HCT116 (cell line): ENCODE results near the gene ACOT11. TPM values are rescaled to one million over a fixed set of nuclear protein-coding genes. Genes with fewer than 3 reads are reported as not detected.

Experiments used
- ATAC-seq: fragments of 200-7000 bp; cut with Tn5 transposase; 2 replicates; pipeline ENCODE4 v1.9.1; 2020; ENCODE audit warnings: mild to moderate bottlenecking, moderate library complexity
- BruUV-seq: library from RNA; stranded (reverse); fragments of 400-500 nt; replicated peaks from 2 replicates; lab custom pipeline; 2021; lab: Mats Ljungman, UMichigan
- CTCF ChIA-PET: fragments of 300-600 bp; sonication (Branson Sonifier 250); formaldehyde crosslinking; loops from one replicate; lab custom pipeline; 2021; ENCODE audit warnings: antibody characterized with exemption; lab: Charles Lee
- POLR2A ChIA-PET: fragments of 300-600, 350-600 bp; sonication (Branson Sonifier 250); formaldehyde crosslinking; loops from one replicate; lab custom pipeline; 2021; ENCODE audit warnings: antibody characterized with exemption; lab: Charles Lee
- RAD21 ChIA-PET, 2 experiments: fragments of 300-600 bp; sonication (Branson Sonifier 250); formaldehyde crosslinking; loops; one replicate each; lab custom pipeline; 2023; ENCODE audit warnings: low total read pairs in 2 of 2; ENCODE audit not compliant: uncharacterized antibody in 2 of 2, unreplicated experiment in 2 of 2, low non-redundant PET in 1 of 2; lab: Charles Lee
- DNase-seq: peaks from one replicate; pipeline ENCODE4 v3.0.0-alpha.2; 2010; ENCODE audit warnings: low read depth, low spot score
- H2AFZ ChIP-seq: fragments of 200-600 bp; shearing (Covaris generic), sonication (generic); 2 replicates; pipeline ENCODE4 v1.6.1; 2017; ENCODE audit warnings: low read depth, mixed run types, mixed read lengths, antibody characterized with exemption, low read length; ENCODE audit not compliant: poor library complexity, severe bottlenecking
- H3K27ac ChIP-seq: 2 replicates; pipeline ENCODE4 v1.5.1; 2012; ENCODE audit warnings: low read depth, low read length
- H3K27me3 ChIP-seq: fragments of 200-600 bp; sonication (generic); 2 replicates; pipeline ENCODE4 v1.6.1; 2016; ENCODE audit warnings: mixed run types, low read length, mixed read lengths; ENCODE audit not compliant: insufficient read depth
- H3K36me3 ChIP-seq, 2 experiments: fragments of 200-500 bp in 1 of 2; fragments of 200-600 bp in 1 of 2; sonication (Bioruptor generic) in 1 of 2; sonication (generic) in 1 of 2; 2 replicates each; pipeline versions ENCODE4 v1.5.1 to v1.6.1; 2014 to 2016; ENCODE audit warnings: low read length in 2 of 2, inconsistent platforms in 1 of 2, mixed read lengths in 1 of 2, mixed run types in 1 of 2; ENCODE audit not compliant: insufficient read depth in 2 of 2, control insufficient read depth in 1 of 2
- H3K4me1 ChIP-seq, 2 experiments: fragments of 200-600 bp in 1 of 2; sonication (generic) in 1 of 2; 2 replicates each; pipeline versions ENCODE4 v1.5.1 to v1.6.1; 2012 to 2017; ENCODE audit warnings: low read length in 2 of 2, inconsistent platforms in 1 of 2, mild to moderate bottlenecking in 1 of 2, mixed read lengths in 1 of 2, mixed run types in 1 of 2, moderate library complexity in 1 of 2; ENCODE audit not compliant: insufficient read depth in 2 of 2, control insufficient read depth in 1 of 2
- H3K4me2 ChIP-seq: fragments of 200-600 bp; sonication (generic); 2 replicates; pipeline ENCODE4 v1.6.1; 2017; ENCODE audit warnings: mixed run types, low read length, mixed read lengths
- H3K4me3 ChIP-seq, 2 experiments: fragments of 200-600 bp in 1 of 2; sonication (generic) in 1 of 2; replicated peaks in 1 of 2; 2 replicates each; pipeline ENCODE4 v1.5.1; 2011 to 2016; ENCODE audit warnings: low read length in 2 of 2, control low read depth in 1 of 2, low read depth in 1 of 2, mild to moderate bottlenecking in 1 of 2, mixed read lengths in 1 of 2, mixed run types in 1 of 2
- H3K79me2 ChIP-seq: fragments of 200-600 bp; sonication (generic); 2 replicates; pipeline ENCODE4 v1.6.1; 2017; ENCODE audit warnings: mild to moderate bottlenecking, mixed run types, low read length, moderate library complexity, mixed read lengths; ENCODE audit not compliant: insufficient read depth
- H3K9ac ChIP-seq: fragments of 200-600 bp; sonication (generic); 2 replicates; pipeline ENCODE4 v1.6.1; 2016; ENCODE audit warnings: low read length, mixed read lengths
- H3K9me2 ChIP-seq: fragments of 200-600 bp; sonication (generic), shearing (Covaris generic); 2 replicates; pipeline ENCODE4 v1.6.1; 2017; ENCODE audit warnings: mixed run types, mild to moderate bottlenecking, moderate library complexity; ENCODE audit not compliant: insufficient read depth
- H3K9me3 ChIP-seq, 2 experiments: fragments of 200-500 bp in 1 of 2; fragments of 200-600 bp in 1 of 2; sonication (Bioruptor generic) in 1 of 2; sonication (generic) in 1 of 2; 2 replicates each; pipeline ENCODE4 v1.6.1; 2014 to 2017; ENCODE audit warnings: low read length in 2 of 2, mixed read lengths in 2 of 2, inconsistent platforms in 1 of 2, low read depth in 1 of 2, mild to moderate bottlenecking in 1 of 2, mixed run types in 1 of 2, moderate library complexity in 1 of 2; ENCODE audit not compliant: control insufficient read depth in 1 of 2, insufficient read depth in 1 of 2
- H4K20me1 ChIP-seq: fragments of 200-600 bp; sonication (generic), shearing (Covaris generic); 2 replicates; pipeline ENCODE4 v1.6.1; 2017; ENCODE audit warnings: mixed run types, mild to moderate bottlenecking, moderate library complexity; ENCODE audit not compliant: insufficient read depth
- CBX3 ChIP-seq: IDR thresholded peaks from 2 replicates; pipeline ENCODE4 v1.6.1; 2012; ENCODE audit warnings: low read depth
- CEBPB ChIP-seq: IDR thresholded peaks from 2 replicates; pipeline ENCODE4 v1.6.1; 2012; ENCODE audit warnings: low read depth
- ELF1 ChIP-seq: IDR thresholded peaks from 2 replicates; pipeline ENCODE4 v1.6.1; 2012; ENCODE audit warnings: low read depth, borderline replicate concordance
- EZH2 ChIP-seq: fragments of 200-600 bp; sonication (generic); IDR thresholded peaks from 2 replicates; pipeline ENCODE4 v1.6.1; 2017; ENCODE audit warnings: antibody characterized with exemption, mixed run types
- EZH2phosphoT487 ChIP-seq: fragments of 200-600 bp; IDR thresholded peaks from 2 replicates; pipeline ENCODE4 v1.6.1; 2018; ENCODE audit warnings: antibody characterized with exemption, borderline replicate concordance
- JUND ChIP-seq: IDR thresholded peaks from 2 replicates; pipeline ENCODE4 v1.6.1; 2012
- POLR2A ChIP-seq: IDR thresholded peaks from 2 replicates; pipeline ENCODE4 v1.7.0; 2011; ENCODE audit warnings: borderline replicate concordance; ENCODE audit not compliant: insufficient read depth, insufficient read length; ENCODE audit errors: extremely low read depth
- POLR2AphosphoS5 ChIP-seq: IDR thresholded peaks from 2 replicates; pipeline ENCODE4 v1.6.1; 2011; ENCODE audit warnings: mild to moderate bottlenecking, low read depth, low read length, moderate library complexity
- RAD21 ChIP-seq: IDR thresholded peaks from 2 replicates; pipeline ENCODE4 v1.6.1; 2012; ENCODE audit warnings: low read depth, mild to moderate bottlenecking
- SIN3A ChIP-seq: IDR thresholded peaks from 2 replicates; pipeline ENCODE4 v1.6.1; 2012; ENCODE audit warnings: low read depth
- SP1 ChIP-seq: IDR thresholded peaks from 2 replicates; pipeline ENCODE4 v1.6.1; 2012; ENCODE audit warnings: low read depth
- SRF ChIP-seq: IDR thresholded peaks from 2 replicates; pipeline ENCODE4 v1.6.1; 2012; ENCODE audit warnings: low read depth
- TCF7L2 ChIP-seq: IDR thresholded peaks from 2 replicates; pipeline ENCODE4 v1.7.0; 2011; ENCODE audit warnings: borderline replicate concordance, inconsistent platforms; ENCODE audit not compliant: insufficient read depth, insufficient read length; ENCODE audit errors: extremely low read depth
- YY1 ChIP-seq: IDR thresholded peaks from 2 replicates; pipeline ENCODE4 v1.6.1; 2011; ENCODE audit warnings: low read length, low read depth, moderate library complexity, mild to moderate bottlenecking; ENCODE audit not compliant: insufficient replicate concordance; ENCODE audit errors: extremely low read depth
- ZNF274 ChIP-seq: fragments of 200-500 bp; sonication (Bioruptor generic); IDR thresholded peaks from 2 replicates; pipeline ENCODE4 v1.6.1; 2014; ENCODE audit warnings: mild to moderate bottlenecking, low read depth, low read length, inconsistent platforms
- intact Hi-C: fragments of 100-400 bp; cut with micrococcal nuclease; formaldehyde crosslinking; loops from 2 replicates; pipeline ENCODE4 v1.10.0; 2022
- total RNA-seq: library from RNA; stranded (reverse); gene quantifications from one replicate; pipeline ENCODE4 v1.2.1, GENCODE V29; 2021; ENCODE audit not compliant: unreplicated experiment
- TF ChIP-seq, protein P1 (sequence below), 3 experiments: fragments of 200-600 bp in 1 of 3; sonication (generic) in 1 of 3; IDR thresholded peaks in 2 of 3; conservative IDR thresholded peaks in 1 of 3; 2 replicates each; pipeline ENCODE4 v1.5.1; 2012 to 2017; ENCODE audit warnings: low read depth in 2 of 3, low read length in 2 of 3, antibody characterized with exemption in 1 of 3, borderline replicate concordance in 1 of 3, control low read depth in 1 of 3, mild to moderate bottlenecking in 1 of 3, mixed read lengths in 1 of 3, mixed run types in 1 of 3, moderate library complexity in 1 of 3; ENCODE audit not compliant: insufficient read depth in 1 of 3
- TF ChIP-seq, protein P2 (sequence below): IDR thresholded peaks from 2 replicates; pipeline ENCODE4 v1.6.1; 2012
- TF ChIP-seq, protein P3 (sequence below): IDR thresholded peaks from 2 replicates; pipeline ENCODE4 v1.6.1; 2011; ENCODE audit warnings: mild to moderate bottlenecking, low read length, moderate library complexity; ENCODE audit not compliant: insufficient replicate concordance; ENCODE audit errors: extremely low read depth

ACOT11 gene
- total RNA-seq, 1 experiment from 2014 or later = 31.1 TPM

DNA sequence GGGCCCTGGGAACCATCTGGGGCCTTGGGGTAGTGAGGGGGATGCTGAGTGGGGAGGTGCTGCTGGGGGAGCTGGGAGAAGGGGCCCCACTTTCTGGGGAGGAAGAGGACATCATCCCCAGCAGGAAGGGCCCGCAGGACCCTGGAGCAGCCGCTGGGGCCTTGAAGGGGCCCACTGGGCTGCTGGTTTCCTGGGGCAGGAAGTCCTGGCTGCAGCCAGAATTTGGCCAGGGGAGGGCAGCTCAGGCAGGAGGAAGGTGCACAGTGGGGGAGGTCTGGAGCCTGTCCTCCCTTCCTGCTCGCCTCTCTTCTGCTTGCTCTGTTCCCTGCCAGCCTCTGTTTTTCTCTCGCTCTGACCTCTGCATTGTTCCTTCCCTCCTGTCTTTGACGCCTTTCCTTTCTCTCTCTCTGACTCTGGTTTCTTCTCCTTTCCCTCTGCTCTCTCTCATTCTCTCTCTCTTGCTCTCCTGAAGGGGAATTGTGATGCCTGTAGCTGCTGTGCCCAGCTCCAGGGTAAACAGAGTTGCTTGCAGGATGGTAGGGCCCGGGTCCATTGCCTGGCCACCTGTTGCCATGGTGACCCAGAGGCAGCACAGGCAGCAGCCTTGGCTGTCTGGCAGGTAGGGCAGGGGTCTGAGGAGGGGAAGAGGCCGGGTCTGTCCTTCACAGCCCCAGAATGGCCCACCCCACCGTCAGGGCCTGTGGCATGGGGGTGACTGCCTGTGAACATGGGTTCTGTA lies 23.9 kb downstream of the ACOT11 start:
- DNase-seq = no peak
- Histone ChIP-seq H3K4me1 (peaks cover 67 to 84% of the 10 kb centered on the region in 2 experiments), H3K9ac (no peak overlapping the region), H3K4me2 (peak overlapping the region; percentile 68; the same call in 1 of the 2 replicates), H3K79me2 (no peaks in the 10 kb centered on the region), H3K36me3 (no peaks in the 10 kb centered on the region), H4K20me1 (no peaks in the 10 kb centered on the region), H3K27ac (peak overlapping the region; percentile 34; the same call in 1 of the 2 replicates), H2AFZ (no peak overlapping the region), H3K27me3 (no peaks in the 10 kb centered on the region), H3K9me3 (no peaks in the 10 kb centered on the region), H3K4me3 (no peak overlapping the region), H3K9me2 (no peaks in the 10 kb centered on the region)
- ATAC-seq = no peak
- BruUV-seq = no TSS peak
- CTCF ChIA-PET = no interaction called here
- TF ChIP-seq EZH2phosphoT487 (no peak), TCF7L2 (no peak), SP1 (no peak), SIN3A (no peak), JUND (no peak), EZH2 (no peak), POLR2AphosphoS5 (no peak), CBX3 (no peak), POLR2A (no peak), RAD21 (no peak), ELF1 (no peak), CEBPB (no peak), YY1 (no peak), SRF (no peak), ZNF274 (no peak)
- TF ChIP-seq, protein P1, sequence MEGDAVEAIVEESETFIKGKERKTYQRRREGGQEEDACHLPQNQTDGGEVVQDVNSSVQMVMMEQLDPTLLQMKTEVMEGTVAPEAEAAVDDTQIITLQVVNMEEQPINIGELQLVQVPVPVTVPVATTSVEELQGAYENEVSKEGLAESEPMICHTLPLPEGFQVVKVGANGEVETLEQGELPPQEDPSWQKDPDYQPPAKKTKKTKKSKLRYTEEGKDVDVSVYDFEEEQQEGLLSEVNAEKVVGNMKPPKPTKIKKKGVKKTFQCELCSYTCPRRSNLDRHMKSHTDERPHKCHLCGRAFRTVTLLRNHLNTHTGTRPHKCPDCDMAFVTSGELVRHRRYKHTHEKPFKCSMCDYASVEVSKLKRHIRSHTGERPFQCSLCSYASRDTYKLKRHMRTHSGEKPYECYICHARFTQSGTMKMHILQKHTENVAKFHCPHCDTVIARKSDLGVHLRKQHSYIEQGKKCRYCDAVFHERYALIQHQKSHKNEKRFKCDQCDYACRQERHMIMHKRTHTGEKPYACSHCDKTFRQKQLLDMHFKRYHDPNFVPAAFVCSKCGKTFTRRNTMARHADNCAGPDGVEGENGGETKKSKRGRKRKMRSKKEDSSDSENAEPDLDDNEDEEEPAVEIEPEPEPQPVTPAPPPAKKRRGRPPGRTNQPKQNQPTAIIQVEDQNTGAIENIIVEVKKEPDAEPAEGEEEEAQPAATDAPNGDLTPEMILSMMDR (IDR thresholded peaks at IDR 0.05 in 2 of 3, conservative IDR thresholded peaks at IDR 0.05 in 1 of 3; ENCODE audit: borderline replicate concordance in 1 of 3, insufficient read depth in 1 of 3, low read depth in 2 of 3, low read length in 2 of 3) = no peak
- TF ChIP-seq, protein P2, sequence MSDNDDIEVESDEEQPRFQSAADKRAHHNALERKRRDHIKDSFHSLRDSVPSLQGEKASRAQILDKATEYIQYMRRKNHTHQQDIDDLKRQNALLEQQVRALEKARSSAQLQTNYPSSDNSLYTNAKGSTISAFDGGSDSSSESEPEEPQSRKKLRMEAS = no peak
- TF ChIP-seq, protein P3, sequence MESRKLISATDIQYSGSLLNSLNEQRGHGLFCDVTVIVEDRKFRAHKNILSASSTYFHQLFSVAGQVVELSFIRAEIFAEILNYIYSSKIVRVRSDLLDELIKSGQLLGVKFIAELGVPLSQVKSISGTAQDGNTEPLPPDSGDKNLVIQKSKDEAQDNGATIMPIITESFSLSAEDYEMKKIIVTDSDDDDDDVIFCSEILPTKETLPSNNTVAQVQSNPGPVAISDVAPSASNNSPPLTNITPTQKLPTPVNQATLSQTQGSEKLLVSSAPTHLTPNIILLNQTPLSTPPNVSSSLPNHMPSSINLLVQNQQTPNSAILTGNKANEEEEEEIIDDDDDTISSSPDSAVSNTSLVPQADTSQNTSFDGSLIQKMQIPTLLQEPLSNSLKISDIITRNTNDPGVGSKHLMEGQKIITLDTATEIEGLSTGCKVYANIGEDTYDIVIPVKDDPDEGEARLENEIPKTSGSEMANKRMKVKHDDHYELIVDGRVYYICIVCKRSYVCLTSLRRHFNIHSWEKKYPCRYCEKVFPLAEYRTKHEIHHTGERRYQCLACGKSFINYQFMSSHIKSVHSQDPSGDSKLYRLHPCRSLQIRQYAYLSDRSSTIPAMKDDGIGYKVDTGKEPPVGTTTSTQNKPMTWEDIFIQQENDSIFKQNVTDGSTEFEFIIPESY = no peak
- intact Hi-C loops = no loop called here
- POLR2A ChIA-PET = interaction anchor here (0.6 kb wide), 1 partner anchor 333 kb away, joined by 3 read pairs; no protein-coding TSS in a partner anchor
- RAD21 ChIA-PET = no interaction called here
